ENCODE measurements around the gene EIF2S3B.
"Not testable (repeated sequence)": the region's sequence is repeated elsewhere in the genome, so short reads cannot be mapped to it uniquely, and the experiment has no call there.

Gene EIF2S3B

GRCh38 chr12:10505620-10506019 is at the start of gene EIF2S3B:
EIF2S3B (plus strand) TSS chr12:10505890; CDS start chr12:10505903, 13 bp downstream.
- DNase-seq: no peak

GRCh38 chr12:10456856-10457255 is 48.8 kb upstream of the EIF2S3B start:
- no peak for DNase-seq

DNA sequence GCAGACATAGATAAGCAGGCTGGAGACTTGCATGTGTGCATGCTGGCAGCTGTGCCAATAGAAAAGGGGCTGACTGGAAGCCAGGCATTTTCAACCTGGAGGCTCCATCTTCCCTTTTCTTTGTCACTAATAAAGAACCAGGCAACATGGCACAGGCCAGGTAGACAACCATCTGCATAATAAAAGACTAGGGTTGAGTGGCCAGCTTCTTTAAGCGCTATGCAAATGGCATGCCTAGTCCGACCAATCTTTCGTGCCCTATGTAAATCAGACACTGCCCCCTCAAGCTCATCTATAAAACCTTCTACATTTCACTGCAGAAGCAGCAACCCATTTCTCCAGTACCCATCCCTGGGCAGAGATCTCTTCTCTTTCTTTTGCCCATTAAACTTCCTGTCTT is 47.9 kb upstream of the EIF2S3B start:
- no peak for DNase-seq

GRCh38 chr12:10466311-10466710 is 39.4 kb upstream of the EIF2S3B start:
- DNase-seq: no peak

DNA sequence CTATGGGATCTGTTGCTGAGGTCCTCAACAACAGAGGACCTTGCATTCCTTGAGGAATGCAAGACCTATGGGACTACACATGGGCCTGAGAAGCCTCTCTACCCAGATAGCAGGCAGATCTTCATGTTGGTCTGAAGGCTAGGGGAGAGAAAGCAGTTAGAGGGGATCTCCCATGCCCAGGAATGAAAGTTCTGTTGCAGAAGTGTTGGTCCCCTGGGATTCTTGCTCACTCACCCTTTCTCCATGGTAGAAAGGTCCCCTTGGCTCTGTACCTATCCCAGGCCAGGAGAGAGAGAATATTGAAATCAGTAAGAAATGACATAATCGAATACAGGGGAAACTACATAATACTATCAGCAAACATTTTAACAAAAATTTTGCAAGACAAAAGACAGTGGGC is 36.0 kb upstream of the EIF2S3B start:
- DNase-seq: no peak

DNA sequence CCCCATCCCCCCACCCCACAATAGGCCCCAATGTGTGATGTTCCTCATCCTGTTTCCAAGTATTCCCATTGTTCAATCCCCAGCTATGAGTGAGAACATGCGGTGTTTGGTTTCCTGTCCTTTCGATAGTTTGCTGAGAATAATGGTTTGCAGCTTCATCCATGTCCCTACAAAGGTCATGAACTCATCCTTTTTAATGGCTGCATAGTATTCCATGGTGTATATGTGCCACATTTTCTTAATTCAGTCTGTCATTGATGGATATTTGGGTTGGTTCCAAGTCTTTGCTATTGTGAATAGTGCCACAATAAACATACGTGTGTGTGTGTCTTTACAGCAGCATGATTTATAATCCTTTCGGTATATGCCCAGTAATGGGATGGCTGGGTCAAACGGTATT is 32.9 kb upstream of the EIF2S3B start:
- DNase-seq: not testable (repeated sequence)

DNA sequence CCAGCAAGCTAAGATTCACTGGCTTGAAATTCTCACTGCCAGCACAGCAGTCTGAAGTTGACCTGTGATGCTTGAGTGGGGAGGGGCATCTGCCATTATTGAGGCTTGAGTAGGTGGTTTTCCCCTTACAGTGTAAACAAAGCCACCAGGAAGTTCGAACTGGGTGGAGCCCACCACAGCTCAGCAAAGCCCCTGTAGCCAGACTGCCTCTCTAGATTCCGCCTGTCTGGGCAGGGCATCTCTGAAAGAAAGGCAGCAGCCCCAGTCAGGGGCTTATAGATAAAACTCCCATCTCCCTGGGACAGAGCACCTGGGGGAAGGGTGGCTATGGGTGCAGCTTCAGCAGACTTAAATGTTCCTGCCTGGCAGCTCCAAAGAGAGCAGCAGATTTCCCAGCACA is 23.8 kb upstream of the EIF2S3B start:
- not testable (repeated sequence) for DNase-seq

GRCh38 chr12:10487328-10487727 is 18.4 kb upstream of the EIF2S3B start:
- DNase-seq: not testable (repeated sequence)

DNA sequence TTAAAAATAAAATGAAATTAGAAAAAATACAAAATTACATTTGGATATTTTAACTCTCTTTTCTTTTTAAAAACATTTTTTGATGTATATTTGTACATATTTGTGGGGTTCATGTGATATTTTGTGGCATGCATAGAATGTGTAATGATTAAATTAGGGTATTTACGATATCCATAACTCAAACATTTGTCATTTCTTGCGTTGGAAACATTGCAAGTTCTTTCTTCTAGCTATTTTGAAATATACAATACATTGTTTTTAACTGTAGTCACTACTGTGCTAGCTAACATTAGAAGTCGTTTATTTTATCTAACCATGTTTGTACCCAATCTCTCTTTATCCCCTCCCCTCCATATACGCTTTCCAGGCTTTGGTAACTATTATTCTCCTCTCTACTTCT is 13.9 kb upstream of the EIF2S3B start:
- DNase-seq: no peak

GRCh38 chr12:10497602-10498001 is 8.1 kb upstream of the EIF2S3B start:
- no peak for DNase-seq

DNA sequence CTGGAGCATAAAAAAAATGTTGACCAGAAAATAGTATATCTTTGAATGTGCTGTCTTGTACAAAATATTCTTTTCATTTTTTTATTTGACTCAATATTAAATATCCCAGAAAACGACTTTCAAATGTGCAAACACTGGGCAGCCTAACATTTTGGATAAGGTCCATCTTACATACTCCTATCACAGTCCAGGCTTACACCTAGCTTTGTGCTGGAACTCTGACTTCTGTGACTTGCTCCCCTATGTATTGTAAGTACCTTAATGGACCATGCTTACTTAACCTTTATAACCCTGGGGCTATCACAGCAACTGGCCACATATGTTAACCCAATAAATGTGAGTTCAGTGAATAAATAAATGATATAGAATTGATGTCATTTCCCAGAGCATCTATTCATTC is 7.6 kb upstream of the EIF2S3B start:
- no peak for DNase-seq

- DNase-seq: no peak
Observed at GRCh38 chr12:10501030-10501429, 4.7 kb upstream of the EIF2S3B start.

DNA sequence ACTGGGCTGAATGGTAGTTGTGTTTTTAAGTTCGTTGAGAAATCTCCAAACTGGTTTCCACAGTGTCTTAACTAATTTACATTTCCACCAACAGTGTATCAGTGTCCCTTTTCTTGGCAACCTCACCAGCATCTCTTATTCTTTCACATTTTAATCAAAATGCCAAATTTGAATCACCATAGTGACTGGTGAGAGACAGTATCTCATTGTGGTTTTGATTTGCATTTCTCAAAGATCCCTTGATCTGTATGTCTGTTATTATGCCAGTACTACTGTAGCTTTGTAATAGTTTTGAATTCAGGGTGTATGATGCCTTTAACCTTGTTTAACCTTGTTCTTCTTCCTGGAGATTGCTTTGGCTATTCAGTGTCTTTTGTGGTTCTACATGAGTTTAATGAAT is 2.2 kb upstream of the EIF2S3B start:
- no peak for DNase-seq

DNA sequence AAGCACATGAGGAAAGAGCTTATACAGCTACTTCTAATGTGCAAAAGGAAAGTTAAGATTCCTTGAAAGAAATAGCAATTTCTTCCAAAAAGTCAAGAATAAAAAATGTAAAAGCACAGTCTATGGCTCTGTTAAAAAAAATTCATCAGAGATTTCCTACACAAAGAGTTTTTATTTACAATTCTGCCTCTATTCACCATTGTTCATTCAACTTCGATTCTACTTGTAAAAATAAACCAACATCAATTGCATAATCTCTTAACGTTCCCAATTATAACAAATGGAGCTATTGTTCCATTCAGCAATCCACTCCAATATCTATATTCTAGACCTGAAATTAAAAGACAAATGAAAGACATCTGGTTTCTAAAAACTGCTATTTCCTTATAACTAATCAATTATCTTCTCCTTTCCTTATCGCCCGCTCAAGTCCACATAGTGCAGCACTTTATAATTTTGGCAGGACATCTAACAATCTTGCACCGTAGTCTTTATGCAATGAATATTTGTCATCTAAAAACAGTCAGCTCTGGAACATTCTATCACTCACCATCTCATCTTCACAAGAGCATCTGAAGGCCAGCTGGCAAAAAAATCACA is 6.2 kb downstream of the EIF2S3B start:
- no peak for DNase-seq

DNA sequence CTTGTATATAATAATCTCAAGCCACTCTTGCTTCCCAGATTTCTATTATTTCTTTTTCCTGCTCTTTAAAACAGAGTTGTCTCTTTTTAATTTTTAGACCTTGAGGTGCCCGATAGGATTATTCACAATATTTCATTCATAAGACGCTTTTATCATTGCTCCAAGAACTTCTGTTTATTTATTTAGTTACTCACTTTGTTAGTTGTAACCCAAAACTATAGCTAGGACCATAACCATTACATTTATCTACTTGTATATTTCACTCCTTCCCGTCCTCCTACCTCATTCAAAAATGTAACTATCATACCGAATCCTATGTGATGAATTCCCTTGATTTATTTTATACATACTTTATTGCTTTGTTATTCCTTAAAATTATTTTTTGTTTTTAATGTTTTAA is 7.1 kb downstream of the EIF2S3B start:
- no peak for DNase-seq

GRCh38 chr12:10521555-10521954 is 15.9 kb downstream of the EIF2S3B start:
- DNase-seq: no peak

GRCh38 chr12:10528174-10528953 is 22.7 kb downstream of the EIF2S3B start:
- no peak for DNase-seq

DNA sequence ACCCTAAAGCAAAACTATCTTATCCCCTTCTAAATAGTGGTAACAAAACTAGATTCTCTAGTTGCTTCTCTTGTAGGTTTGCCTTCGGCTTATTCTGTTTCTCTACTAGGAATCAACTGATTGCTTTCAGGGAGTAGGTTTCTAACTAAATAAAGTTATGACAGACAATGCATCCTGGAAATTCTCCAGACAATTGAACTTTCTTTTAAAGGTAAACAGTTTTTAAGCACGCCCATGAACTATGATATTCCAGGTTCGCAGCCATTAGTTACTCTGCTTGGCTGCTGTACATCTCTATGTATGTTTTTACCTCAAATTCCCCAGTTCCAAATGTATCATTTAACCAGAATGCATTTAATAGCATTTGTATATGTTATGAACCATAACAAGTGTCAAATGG is 23.9 kb downstream of the EIF2S3B start:
- no peak for DNase-seq

DNA sequence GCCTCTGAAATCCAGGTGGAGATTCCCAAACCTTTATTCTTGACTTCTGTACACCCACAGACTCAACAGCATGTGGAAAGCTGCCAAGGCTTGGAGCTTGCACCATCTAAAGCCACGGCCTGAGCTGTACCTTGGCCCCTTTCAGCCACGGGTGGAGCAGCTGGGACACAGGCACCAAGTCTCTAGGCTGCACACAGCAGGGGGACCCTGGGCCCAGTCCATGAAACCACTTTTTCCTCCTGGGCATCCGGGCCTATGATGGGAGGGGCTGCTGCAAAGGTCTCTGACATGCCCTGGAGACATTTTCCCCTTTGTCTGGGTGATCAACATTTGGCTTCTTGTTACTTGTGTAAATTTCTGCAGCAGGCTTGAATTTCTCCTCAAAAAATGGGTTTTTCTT is 32.0 kb downstream of the EIF2S3B start:
- no peak for DNase-seq

DNA sequence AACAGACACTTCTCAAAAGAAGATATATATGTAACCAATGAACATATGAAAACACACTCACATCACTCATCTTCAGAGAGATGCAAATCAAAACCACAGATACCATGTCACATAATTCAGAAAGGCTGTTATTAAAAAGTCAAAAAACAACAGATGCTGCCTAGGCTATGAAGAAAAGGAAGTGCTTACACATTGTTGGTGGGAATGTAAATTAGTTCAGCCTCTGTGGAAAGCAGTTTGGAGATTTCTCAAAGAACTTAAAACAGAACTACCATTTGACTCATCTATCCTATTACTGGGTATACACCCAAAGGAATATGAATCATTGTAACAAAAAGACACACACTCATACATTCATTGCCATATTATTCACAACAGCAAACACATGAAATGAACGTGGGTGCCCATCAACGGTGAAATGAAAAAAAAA is 35.1 kb downstream of the EIF2S3B start:
- no peak for DNase-seq

GRCh38 chr12:10543499-10543898 is 37.8 kb downstream of the EIF2S3B start:
- no peak for DNase-seq

DNA sequence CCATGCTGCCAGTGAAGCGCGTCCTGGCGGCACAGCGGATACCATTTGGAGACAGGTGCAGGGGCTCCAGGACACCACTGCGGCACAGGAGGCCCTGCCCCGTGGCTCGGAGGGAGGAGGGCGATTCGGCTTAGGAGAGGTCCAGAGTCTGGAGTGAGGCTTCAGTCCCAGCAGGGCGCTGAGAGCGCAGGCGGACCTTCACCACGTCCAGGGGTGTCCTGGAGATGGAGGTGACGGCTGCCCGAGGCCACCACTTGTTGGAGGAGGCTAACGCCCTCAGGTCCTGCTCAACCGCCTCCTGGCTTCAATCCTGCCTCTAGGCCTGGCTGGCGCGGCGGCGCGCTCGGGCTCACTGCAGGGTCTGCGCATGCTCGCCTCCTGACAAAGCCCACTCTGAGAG is 45.7 kb downstream of the EIF2S3B start:
- DNase-seq: no peak

DNA sequence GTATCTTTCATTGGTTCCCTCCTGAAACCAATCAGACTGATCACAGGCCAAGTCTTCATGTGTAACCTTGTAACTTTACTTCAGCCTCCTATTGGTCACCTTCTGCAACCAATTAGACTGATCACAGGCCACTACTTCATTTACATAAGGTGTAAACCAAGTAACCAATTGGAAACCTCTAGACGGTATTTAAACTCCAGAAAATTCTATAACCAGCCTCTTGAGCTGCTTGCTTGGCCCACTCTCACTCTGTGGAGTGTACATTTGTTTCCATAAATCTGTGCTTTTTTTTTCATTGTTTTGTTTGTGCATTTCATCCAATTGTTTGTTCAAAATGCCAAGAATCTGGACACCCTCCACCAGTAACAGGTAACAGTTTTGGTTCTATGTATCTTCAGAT is 47.5 kb downstream of the EIF2S3B start:
- no peak for DNase-seq

GRCh38 chr12:10554228-10554755 is 48.6 kb downstream of the EIF2S3B start:
- no peak for DNase-seq

Data from stimulated activated CD4-positive, alpha-beta T cell treated with anti-CD3 and anti-CD28 coated beads, Interleukin-4, amount 100 ng/mL, for 4 hours (primary cell).